CD4-positive, alpha-beta T cell treated with Interleukin-10 for 1 hour (primary cell): ENCODE measurements around the gene DYNLRB1.
"Not testable (repeated sequence)": the region's sequence is repeated elsewhere in the genome, so short reads cannot be mapped to it uniquely, and the experiment has no call there.

Source experiments
- DNase-seq: peaks from one replicate; pipeline ENCODE4 v3.0.0-alpha.2; 2020

DYNLRB1 gene

DNA sequence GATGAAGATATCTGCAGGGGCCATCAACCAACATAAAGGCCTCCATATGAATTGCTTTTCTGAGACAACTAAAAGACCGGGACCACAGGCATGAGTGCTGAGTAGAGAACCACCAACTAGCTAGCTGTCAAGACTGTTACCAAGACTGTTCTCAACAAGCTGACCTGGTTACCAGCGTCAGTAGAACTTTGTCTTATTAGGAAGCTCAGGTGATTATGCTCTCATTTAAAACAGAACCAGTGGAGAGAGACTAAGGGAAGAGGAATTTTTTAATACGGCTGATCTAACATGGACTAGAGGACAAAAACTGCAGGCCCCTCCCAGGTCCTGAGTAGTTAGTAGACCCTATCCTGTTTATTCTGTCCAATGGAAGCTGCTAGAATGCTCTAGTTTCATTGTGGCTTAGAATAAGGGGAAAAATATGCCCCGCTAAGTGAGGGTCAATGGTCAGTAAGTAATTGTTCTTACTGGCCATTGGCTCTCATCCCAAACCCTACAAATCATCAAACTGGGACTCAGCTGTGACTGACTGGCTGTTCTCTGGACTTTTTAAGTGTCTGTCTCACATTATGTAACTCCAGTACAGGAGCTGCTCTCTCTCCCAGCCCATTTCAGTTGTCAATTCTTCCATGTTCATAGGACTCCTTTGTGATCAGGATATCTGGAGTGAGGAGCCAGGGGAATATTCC lies 3.8 kb upstream of the DYNLRB1 start:
- no peak for DNase-seq

DNA sequence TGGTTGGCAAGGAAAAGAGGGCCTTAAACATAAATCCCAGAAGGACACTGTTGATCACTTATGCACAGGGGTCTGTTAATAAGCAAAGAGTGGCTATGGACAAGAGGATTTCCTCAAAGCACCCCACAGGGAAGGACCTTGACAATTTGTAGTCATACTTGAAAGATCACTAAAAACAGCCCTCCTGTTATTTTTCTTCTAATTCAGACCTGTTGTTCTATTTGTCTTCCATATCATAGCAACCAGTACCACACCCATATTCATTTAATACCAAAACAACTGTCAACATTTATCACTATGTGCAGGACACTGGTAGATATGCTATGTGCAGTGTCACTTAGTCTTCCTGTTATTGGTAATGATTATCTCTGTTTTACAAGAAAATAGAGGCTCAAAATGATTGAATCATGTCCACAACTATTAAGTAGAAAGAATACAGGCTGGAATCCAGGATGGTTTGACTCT lies 3.2 kb upstream of the DYNLRB1 start:
- DNase-seq: peak; percentile 8

DNA sequence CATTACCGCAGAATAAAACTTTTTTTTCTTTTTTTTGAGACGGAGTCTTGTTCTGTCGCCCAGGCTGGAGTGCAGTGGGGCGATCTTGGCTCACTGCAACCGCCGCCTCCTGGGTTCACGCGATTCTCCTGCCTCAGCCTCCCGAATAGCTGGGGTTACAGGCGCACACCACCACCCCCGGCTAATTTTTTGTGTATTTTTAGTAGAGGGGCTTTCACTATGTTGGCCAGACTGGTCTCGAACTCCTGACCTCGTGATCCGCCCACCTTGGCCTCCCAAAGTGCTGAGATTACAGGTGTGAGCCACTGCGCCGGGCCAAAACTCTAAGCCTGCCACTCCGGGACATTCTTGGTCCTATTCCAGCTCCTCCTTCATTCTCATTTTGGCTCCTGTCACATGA lies 2.2 kb upstream of the DYNLRB1 start:
- DNase-seq: not testable (repeated sequence)

DNA sequence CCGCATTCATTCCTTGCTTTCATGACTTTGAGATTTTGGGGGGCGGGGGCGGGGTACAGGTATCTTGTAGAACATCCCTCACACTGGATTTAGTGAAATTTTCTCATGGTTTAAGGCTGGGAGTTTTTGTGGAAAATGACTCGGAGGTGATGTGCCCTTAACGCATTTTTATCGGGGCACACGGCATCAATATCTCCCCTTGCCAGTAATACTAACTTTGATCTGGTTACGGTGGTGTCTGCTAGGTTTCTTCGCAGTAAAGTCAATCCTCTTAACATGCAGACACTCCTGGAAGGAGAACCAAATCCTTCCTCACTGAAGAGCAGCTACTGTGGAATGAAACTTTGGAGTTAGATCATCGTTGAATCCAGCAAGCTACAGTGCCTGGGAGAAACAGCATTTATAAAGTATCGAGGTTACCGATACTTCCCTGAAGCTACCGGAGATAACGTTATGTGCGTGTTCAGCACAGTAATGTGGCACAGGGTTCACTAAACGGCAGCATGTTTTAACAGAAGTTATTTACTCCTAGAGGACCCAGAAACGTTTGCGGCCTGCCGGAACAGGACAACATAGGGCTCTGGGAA lies 1.2 kb upstream of the DYNLRB1 start:
- no peak for DNase-seq

DNA sequence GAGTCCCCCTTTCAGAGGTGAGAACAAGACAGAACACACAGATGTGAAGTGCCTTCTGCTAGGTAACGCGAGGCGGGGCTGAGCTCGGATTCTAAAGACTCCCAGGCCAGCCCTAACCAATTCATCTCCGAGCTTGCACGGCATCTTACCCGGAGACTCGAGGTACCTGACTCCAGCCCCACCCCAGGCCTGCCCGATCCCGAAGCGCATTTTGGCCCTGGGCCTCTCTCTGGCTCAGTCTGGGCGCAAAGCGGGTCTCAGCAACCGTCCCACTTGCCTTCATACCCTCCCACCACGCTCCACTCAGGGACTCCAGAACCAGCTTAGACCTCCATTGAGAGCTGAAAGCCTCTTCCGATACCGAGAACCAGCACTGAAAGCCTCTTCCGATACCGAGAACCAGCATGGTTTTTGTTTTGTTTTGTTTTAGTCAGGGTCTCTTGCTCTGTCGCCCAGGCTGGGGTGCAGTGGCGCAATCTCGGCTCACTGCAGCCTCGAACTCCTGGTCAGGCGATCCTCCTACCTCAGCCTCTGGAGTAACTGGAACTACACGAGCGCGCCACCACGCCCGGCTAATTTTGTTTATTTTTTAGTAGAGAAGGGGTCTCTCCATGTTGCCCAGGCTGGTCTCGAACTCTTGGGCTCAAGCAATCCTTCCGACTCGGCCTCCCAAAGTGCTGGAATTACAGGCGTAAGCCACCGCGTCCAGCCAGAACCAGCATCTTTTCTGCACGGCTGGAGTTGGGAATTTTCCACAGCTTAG lies 557 bp upstream of the DYNLRB1 start:
- peak; percentile 79 for DNase-seq

DNA sequence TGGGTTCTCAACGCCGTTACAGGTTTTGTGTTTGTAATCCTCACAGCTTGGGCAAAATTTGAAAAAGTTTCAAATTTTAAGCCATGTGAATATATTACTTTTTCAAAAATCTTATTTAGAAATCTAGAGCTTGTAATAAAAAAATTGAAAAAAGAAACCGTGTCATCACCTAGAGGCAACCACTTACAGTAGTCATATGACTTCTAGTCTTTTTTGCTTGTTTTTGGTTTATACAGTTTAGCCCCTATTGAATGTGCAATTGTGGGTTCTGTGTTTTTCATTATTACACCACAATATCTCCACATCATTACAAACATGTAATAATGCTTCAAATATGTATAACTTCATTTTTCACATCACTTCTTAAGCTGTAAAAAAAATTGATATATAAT lies 888 bp downstream of the DYNLRB1 start:
- peak; percentile 15 for DNase-seq

DNA sequence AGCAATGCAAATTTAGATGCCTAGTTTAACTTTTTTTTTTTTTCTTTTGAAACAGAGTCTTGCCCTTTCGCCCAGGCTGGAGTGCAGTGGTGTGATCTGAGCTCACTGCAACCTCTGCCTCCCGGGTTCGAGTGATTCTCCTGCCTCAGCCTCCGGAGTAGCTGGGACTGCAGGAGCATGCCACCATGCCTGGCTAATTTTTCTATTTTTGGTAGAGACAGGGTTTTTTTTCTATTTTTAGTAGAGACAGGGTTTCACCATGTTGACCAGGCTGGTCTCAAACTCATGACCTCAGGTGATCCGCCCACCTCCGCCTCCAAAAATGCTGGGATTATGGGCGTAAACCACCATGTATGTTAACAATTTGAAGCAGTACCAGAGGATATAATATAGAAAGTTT lies 2.6 kb downstream of the DYNLRB1 start:
- not testable (repeated sequence) for DNase-seq

DNA sequence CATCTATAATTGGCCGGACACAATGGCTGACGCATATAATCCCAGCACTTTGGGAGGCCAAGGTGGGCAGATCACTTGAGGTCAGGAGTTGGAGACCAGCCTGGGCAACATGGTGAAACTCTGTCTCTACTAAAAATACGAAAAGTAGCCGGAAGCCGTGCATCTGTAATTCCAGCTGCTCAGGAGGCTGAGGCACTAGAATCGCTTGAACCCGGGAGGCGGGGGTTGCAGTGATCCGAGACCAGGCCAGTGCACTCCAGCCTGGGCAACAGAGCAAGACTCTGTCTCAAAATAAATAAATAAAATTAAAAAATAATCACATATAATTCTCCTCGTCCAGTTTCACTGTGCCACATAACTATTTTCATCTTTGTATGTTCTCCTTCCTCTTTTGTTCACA lies 3.6 kb downstream of the DYNLRB1 start:
- DNase-seq: not testable (repeated sequence)

DNA sequence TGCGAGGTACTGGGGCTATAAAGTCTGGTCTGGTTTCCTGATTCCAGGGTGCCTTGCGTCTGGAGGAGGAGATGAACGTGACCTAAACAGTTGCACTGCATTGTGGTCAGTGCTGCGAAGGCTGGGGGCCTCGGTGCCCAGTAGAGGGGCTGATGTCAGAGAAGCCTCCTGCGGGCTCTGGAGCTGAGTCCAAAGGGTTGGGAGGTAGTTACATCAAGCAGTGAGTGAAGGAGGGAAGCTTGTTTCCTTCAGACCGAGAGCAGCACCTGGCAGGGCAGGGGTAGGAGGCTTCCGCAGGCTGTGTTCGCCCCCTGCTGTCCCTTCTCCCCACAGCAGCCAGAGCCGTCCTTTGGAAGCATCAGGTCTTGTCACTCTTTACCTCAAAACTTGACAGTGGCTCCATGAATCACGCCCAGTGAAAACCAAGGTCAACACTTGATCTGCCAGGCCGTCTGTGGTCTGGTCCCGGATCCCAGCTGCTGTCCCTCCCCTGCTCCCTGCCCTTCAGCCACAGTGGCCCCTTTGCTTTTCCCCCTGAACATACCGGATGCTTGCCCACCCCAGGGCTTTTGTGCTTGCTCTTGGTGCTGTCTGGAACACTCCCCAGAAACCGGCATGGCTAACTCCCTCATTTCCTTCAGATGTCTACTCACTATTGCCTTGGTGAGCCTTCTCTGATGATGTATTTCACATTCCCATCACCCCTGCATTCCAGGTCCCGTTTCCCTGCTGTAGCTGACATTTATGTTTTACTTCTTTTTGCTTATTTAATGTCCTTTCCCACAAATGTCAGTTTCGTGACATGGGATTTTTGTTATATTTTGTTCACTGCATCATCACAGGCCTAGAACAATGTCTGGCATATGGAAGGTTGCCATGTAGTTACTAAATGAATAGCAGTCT lies 7.0 kb downstream of the DYNLRB1 start:
- peak; percentile 54 for DNase-seq

DNA sequence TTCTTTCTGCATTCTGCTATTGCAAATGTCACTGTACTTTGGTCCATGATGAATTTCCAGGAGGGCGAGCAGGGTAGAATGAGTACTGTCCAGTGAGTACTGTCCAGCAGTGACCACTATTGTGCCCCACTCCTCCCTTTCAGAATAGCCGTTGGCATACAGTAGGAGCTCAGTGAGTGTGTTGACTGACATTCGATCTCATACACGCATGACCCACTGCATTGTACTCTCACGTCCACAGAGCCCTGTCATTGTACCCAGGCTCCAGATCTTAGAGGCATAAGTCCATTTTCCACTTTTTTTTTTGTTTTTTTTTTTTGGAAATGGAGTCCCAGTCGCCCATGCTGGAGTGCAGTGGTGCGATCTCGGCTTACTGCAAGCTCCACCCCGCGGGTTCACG lies 8.2 kb downstream of the DYNLRB1 start:
- DNase-seq: no peak

DNA sequence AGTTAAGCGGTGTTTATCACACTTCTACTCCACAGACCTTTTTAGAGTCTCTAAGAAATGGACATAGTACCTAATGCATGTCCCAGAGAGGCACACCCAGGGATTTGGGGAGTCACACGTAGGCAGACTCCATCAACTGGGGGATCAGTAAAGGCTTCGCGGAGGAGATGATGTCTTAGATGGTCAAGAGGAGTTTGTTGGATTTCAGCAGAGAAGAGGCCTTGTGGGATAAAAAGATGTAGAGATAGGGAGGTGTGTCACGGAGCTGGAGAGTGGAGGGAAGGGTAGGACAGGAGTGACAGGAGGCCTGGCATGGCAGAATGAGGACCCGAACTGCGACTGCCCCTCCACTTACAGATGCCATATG lies 9.1 kb downstream of the DYNLRB1 start:
- DNase-seq: no peak

DNA sequence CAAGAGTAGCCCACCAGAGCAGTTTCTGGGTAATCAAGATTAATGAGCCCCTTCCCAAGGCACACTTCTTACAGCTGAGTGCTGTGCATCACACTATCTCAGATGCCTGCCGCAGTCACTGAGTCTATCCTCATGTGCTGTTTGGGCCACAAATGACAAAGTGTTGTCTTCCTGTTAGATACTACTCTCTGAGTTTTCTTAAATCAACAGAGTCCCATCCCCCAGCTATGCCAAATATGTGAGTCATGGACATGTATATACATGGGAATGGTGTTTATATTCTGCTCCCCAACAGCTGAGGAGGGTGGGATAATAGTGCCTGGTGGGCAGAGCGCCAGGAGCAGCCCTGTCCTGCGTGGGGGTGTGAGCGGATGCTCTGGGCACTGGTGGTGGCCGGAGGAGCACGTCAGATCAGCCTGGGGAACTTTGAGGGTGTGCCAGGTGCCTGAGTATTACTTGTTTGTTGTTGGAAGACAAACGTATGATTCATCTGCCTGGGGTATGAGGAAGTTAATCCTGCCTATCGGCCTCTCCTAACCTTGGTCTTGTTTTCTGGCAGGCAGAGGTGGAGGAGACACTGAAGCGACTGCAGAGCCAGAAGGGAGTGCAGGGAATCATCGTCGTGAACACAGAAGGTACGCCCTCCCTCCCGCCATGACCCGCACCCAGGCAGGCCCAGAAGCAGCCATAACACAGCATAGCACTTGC lies 9.6 kb downstream of the DYNLRB1 start:
- no peak for DNase-seq

DNA sequence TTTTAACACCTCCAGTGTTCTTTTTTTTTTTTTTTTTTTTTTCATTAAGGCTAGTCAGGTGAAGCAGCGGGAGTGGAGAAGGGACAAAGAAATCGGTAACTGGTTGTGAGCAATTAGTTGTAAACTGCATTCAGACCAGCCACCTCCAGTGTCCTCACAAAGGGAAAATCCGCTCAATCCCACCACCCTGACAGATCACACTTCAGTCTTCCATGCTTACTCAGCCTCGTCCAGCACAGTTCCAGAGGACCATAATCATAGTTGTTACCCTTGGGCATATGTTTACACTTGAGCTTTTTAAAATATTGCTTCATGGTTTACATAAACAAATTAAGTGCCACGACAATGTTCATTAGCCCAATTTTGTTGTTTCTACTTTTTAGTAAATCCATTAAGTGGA lies 10.2 kb downstream of the DYNLRB1 start:
- DNase-seq: no peak

DNA sequence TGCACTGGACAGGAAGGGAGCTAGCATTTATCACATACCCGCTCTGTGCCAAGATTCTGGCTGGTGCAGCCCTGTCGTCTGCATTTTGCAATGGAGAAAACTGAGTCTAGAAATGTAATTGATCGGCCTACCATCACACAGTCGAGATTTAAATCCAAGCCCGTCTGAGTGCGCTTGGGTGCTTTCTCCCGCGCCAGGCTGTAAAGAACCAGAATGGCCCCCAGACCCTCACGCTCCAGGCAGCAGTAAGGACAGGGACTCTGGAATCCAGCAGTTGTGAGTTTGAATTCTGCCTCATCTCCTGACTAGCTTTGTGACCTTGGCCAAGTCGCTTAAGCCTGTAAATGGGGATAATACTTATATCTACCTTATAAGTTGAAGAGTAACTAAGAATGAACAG lies 10.8 kb downstream of the DYNLRB1 start:
- DNase-seq: no peak

DNA sequence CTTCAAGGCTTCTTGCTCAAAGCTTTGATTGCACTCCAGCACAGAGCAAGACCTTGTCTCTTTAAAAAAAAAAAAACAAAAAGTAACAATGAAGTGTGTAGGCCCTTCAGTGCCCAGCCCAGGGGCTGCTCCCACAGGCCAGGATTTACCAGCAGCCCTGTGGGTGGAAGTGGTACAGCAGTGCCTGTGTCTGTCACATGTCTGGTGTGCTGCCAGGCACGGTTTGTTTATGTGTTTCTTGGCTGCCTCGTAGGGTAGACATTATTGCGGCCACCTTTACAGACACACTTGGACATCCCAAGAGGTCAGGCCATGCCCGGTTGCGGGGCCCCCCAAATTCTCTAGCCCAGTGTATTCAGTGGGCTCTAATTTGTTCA lies 12.7 kb downstream of the DYNLRB1 start:
- DNase-seq: no peak

DNA sequence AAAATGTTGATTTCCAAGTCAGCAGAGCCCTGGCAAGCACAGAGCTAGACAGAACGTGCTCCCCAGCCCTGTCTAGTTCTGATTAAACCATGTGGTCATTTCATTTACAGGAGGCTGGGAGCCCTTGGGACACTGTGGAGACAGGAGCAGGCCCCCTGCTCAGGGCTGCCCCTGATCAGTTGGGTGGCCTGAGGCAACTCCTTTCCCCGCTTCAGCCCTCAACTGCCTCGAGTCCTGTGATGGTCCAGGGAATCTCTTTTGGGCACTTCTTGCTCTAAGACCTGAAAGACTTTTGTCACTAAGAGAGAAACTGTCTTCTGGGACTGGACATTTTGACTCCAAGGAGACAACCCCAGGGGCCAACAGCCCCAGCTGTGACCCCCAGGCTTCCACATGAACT lies 13.5 kb downstream of the DYNLRB1 start:
- no peak for DNase-seq

DNA sequence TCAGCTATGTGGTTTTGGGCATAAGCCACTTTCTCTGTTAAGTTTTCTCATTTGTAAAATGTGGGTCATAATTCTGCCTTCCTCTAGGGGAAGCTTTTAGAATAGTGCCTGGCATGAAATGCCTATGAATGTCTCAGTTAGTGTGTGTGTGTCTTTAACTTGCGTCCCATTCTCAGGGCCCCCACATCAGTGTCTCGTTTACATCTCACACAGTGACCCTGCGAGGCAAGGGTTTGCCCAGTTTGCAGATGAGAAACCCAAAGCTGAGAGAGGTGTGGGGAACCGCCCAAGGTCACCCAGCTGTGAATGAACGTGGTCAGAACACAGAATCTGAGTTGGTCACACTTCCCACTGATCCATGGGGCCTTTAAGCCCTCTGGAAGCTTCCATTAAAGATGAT lies 14.1 kb downstream of the DYNLRB1 start:
- no peak for DNase-seq

DNA sequence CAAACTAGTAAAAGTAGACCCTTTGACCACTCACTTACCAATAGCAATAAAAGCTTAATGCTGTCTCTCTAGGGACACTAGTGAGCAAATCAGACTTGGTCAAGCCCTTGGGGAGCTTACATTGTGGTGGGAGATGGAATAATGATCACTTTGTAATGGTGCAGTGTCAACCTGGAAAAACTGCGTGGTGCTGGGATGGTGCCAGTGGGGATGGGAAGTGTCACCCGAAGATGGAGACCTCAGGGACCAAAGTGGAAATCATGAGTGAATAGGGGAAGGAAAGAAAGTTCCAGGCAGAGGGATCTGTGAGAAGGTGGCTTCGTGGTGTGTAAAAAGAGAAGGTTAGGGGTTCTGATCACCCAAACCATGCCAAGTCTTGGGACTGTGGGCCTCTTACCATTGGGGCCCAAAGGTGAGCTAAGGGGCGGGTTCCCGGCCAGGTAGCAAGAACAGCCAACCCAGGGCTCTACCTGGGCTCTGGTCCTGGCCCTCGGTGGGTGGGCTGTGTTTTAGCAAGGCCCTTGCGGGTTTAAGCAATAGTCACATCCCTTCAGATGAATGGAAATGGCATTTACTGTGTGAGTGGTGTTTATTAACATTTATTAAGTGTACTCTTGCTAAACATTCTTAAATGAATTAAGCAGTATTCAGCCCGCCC lies 15.5 kb downstream of the DYNLRB1 start:
- DNase-seq: no peak

DNA sequence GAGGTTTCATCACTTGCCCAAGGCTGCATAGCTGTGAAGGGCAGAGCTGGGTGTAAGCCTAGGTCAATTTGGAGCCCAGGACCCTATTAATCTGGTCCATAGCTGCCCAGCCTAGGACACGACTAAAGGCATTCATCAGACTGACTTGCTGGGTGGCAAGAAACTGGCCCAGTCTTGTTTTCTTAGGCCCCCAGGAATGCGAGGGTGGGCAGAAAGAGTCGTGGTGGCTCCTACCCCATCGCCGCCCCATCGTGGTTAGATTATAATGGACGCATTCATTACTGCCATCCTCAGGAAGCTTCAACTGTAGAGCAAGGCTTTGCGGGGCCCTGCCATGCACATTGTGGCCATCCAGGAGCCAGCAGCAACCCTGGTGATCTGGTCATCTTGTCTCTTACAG lies 16.1 kb downstream of the DYNLRB1 start:
- no peak for DNase-seq

DNA sequence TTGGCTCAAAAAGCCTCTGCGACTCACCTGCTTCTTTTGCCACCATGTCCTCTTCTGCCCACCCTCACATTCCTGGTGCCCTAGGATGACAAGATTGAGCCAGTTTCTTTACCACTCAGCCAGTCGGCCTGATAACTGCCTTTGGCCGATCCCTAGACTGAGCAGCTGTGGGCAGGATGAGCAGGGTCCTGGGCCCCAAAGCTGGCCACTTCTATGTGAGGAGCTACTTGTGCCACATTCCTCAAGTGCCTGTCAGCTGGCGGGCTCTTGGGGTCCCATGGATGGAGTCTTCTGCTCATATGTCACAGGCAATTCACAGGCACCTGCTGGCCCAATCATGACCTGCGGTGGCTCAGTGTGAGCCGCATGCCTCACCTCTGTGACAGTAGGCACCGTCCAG lies 16.5 kb downstream of the DYNLRB1 start:
- no peak for DNase-seq

DNA sequence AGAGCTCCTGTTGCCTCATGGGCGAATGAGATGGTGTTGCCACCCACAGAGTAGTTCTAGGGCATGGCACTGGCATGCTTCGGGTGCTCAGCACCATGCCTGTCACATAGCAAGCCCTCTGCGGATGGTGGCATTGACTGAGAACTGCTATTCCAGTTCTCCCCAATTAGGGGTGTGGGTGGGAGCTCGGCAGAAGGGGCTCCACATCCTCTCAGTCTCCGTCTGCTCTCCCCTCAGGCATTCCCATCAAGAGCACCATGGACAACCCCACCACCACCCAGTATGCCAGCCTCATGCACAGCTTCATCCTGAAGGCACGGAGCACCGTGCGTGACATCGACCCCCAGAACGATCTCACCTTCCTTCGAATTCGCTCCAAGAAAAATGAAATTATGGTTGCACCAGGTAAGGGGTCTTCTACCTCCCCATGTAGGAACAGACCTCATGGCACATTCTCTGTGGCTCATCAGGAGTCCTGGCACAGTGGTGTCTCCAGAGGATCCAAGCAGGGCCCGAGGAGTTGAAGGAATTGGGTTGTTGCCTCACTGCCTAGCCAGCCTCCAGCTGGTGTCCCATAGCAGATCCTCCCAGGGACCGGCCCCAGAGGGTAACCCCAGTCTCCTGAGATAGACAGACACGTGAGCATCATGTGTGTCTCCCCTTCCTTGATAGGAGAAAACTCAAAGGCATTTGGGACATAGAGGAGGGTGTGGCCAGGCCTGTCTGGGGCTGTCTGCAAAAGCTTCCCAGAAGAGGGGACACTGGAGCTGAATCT lies 18.4 kb downstream of the DYNLRB1 start:
- no peak for DNase-seq
